NCI-H128 (cell line): ENCODE results near the gene C3orf52.

Source experiments
- DNase-seq: peaks from one replicate; lab custom pipeline; 2025; ENCODE audit not compliant: unreplicated experiment; lab: John Stamatoyannopoulos, UW

C3orf52 gene

DNA sequence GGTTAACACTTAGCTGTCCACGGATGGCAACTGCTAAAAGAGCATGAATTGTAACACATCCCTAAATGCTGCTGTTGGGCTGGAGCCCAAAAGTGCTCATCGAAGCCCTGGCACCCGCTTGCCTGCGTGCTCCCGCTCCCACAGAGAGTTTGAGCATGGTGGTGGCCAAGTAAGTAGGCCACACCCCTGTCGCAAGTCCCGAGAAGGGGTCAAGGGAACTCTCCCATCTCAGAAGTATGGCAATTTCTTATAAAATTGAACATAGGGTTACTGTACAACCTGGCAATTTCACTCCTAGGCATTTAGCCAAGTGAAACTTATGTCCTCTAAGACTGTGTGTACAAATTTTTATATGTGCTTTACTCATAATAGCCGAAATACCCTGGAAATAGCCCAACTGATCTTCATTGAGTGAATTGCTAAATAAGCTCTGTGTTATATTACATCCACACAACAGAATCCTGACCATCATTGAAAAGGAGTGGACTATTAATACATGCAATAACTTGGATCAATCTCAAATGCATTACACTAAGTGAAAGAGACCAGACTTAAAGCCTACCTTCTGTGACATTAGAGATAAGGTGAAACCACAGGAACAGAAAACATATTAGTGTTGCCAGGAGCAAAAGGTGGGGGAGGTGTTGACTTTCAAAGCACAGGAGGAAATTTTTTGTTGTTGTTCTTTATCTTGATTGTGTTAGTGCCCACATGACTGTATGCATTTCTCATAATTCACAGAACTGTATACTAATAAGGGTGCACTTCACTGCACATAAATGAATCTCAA, 48.3 kb downstream of the C3orf52 start:
- no peak for DNase-seq

DNA sequence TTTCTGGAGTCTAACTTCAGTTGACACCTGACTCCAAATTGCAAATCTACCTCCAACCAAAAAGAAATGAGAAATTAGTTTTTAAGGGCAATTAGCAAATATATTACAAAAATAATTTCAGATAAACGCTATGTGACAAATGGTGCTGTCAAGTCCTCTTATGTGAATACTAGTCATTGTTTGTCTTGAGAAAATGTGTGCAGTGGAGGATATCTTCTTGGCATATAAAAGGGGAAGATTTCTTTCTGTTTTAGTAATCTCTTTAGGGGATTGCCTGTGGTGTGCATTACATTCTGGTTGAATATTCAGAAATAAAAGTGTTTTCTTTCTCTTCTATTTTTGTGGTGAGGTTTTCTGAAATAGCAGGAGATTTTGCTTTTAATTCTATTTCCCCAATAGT, 49.9 kb downstream of the C3orf52 start:
- DNase-seq: no peak

DNA sequence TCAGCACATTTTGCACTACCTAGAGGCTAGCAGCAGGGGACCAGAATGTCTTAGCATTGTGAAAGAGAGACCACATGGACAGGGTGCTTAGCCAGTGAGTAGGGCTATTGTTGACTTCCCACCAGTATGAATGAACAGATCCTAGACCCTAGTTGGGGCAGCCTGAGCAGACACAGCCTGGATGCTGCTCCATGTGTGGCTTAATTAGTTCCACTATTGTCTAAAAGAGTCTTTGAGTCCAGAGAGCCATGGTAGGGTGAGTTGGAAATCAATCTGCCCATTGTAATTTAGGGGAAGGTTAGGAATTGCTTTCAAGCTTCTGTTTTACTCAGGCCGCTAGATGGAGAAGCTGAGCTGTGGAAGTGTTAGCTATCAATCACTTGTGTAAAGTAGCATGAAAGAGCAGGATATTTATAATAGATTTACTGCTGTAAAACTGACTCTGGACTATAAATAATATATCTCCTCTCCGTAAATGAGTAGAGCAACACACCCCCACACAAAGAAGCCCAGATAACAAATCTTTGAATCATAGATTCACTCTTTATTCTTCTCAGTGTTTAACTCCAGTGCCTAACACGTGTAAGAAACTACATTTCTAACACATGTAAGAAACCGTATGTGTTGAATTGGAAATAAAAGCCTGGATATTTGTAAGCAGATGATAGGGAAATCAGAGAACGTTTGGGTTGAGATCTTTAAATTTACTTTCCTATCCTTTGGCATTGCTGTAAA, 50.9 kb downstream of the C3orf52 start:
- DNase-seq: peak; percentile 48

DNA sequence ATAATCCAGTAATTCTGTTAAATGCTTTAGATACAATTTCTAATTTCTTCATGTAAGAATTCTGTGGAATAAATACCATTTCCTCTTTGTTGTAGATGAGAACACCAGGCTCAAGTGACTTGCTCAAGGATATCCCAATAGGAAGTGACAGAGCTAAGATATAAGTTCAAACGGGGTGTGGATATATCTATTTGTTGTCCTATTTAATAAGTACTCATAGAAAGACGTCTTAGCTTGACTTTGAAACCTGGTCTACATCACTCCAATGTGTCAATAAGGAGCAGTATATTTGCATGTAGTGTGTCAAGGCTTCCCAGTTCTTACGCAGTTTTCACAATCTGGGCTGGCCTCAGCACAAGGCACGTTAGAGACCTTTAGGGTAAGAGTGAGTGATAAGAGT, 51.6 kb downstream of the C3orf52 start:
- no peak for DNase-seq

DNA sequence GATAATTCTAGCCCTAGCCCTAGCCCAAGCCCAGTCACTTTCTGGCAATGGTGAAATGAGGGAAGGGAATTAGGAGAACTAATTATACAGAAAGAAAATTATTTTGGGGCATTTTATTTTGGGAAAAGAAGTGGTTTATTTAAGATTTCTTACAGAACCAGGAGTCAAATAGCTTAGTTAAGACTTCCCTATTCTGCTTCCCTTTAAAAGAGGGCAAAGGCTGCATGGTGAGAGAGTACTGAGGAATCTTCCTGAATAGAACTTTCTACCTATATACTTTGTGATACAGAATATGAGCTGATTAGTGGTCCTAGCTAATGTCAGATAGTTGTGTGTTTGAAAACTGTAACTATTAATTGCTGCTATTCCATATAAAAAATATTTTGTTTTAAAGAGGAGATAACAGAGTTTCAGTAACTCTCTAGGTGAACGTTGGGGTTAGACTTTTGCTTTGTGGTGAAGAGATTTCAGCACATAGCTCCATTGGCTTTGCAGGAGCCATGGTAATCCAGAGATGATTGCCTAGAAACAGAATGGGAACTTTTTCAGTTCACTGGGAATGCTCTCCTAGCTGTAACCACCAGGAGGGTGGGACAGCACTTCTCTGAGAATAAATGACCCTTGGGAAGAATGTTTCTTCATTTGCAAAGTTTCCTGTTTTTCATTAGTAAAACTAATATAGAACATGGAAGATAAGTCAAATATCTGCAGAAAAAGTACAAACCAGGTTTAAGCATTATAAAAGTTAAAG, 52.2 kb downstream of the C3orf52 start:
- no peak for DNase-seq

DNA sequence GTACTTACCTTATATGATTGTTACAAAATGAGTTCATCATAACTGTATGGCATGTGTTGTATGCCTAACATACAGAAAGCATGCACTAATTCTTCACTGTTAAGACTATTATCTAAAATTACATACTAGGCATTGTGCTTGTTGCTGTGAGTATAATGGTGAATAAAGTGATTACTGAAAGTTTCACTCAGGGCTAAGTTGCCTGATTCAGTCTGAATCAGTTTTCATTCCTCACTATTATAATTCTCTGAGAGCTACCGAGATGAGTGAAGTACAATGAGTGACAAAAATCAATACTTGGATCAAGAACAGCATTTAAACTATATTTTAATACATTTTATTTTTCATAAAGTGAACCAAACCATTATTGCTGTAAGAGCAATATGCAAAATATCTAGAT, 54.4 kb downstream of the C3orf52 start:
- DNase-seq: no peak

DNA sequence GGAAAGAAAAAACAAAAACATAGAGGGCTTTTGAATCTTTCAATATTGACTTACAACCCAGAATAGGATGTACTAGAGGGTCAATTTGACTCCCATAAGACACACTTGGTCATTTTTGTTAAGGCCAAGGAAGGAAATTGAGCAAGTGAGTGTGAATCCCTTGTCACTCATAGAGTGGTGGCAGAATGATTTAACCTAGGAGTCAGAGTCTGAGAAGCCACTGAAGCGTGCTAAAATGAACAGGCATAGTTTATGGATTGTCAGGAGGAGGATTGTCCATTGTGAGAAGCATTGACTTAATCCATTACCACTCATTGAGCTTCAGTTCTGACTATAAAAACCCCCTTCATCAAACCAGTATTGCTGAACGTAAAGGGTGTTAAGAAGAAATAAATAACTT, 55.1 kb downstream of the C3orf52 start:
- DNase-seq: no peak

DNA sequence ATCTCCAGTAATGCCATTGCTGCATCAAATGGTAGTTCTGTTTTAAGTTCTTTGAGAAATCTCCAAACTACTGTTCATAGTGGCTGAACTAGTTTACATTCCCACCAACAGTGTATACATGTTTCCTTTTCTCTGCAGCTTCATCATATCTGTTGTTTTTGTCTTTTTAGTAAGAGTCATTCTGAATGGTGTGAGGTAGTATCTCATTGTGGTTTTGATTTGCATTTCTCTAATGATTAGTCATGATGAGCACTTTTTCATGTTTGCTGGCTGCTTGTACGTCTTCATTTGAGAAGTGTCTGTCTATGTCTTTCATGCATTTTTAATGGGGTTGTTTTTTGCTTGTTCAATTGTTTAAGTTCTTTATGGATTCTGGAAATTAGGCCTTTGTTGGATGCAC, 57.1 kb downstream of the C3orf52 start:
- DNase-seq: no peak

DNA sequence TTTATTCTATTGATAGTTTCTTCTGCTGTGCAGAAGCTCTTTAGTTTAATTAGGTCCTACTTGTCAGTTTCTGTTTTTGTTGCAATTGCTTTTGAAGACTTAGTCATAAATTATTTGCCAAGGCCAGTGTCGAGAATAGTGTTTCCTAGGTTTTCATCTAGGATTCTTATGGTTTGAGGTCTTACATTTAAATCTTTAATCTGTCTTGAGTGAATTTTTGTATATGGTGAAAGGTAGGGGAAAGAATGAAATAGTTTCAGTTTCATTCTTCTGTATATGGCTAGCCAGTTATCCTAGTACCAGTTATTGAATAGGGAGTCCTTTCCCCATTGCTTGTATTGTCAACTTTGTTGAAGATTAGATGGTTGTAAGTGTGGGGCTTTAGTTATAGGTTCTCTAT, 57.5 kb downstream of the C3orf52 start:
- DNase-seq: no peak

DNA sequence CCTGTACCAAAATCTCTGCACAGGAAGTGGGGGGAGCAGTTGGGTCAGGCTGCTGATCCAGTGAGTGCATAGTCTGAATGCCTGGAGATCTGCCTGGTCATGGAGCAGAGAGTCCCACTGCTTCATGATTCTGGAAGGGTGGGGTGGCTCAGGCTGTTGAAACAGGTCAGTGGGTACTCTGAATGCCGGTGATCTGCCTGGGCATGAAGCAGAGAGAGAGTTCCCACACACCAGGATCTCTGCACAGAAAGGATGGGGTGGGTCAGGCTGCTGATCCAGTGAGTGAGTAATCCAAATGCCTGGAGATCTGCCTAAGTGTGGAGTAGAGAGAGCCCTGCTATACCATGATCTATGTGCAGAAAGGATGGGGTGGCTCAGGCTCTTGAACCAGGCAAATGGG, 62.9 kb downstream of the C3orf52 start:
- no peak for DNase-seq

DNA sequence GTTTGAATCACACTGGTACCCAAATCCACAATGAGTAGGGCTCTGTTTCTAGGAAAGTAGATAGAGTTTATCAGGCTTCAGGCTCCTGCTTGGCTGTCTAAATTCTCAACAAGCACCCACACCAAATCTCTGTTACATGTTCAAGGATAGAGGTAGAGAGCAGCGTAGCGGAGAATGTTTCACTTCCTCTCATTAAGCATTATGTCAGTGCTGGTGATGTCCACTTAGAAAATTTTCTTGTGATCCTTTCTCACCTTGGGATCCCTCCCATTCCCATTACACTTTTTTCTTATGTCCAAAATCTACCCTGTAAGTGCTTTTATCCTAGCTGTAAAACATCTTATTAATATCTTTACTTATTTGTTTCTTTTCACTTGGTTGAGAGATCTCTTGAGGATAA, 81.6 kb downstream of the C3orf52 start:
- no peak for DNase-seq
